Stomach (tissue), 4 donors: Measurements from ENCODE around the gene S1PR2.

ENCODE experiments used
- POLR2A ChIP-seq, 4 donors: fragments of 450-650 bp; IDR thresholded peaks; one replicate each; pipeline ENCODE4 v1.6.1; 2016; ENCODE audit warnings: antibody characterized with exemption in 4 of 4, control low read depth in 2 of 4, mild to moderate bottlenecking in 1 of 4, moderate library complexity in 1 of 4
- TF ChIP-seq, protein P1 (sequence below), 7 experiments: fragments of 450-650 bp in 4 of 7; fragments of 200-600 bp in 3 of 7; sonication (generic) in 3 of 7; IDR thresholded peaks; one replicate each; pipeline ENCODE4 v1.5.1; 2016 to 2019; ENCODE audit warnings: antibody characterized with exemption in 7 of 7, control low read depth in 2 of 7, mild to moderate bottlenecking in 1 of 7

DNA sequence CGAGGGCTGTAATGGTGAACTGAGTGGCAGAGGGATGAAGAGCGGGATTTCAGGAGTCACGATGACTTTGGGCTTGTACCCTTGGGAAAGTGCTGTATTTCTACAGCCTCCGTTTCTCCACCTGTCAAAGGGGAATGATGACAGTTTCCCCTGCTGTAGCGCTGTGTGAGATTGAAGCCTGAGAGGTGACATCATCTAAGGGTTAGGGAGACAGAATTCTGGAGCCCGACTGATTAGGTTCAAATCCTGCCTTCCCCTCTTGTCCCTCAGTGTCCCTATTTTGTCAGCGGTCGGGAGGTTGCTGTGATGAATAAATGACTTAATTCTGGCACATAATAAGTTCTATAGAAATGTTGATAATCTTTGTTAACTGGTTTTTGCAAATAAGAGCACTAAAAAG, 21.6 kb upstream of the S1PR2 start:
- TF ChIP-seq, protein P1, sequence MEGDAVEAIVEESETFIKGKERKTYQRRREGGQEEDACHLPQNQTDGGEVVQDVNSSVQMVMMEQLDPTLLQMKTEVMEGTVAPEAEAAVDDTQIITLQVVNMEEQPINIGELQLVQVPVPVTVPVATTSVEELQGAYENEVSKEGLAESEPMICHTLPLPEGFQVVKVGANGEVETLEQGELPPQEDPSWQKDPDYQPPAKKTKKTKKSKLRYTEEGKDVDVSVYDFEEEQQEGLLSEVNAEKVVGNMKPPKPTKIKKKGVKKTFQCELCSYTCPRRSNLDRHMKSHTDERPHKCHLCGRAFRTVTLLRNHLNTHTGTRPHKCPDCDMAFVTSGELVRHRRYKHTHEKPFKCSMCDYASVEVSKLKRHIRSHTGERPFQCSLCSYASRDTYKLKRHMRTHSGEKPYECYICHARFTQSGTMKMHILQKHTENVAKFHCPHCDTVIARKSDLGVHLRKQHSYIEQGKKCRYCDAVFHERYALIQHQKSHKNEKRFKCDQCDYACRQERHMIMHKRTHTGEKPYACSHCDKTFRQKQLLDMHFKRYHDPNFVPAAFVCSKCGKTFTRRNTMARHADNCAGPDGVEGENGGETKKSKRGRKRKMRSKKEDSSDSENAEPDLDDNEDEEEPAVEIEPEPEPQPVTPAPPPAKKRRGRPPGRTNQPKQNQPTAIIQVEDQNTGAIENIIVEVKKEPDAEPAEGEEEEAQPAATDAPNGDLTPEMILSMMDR (IDR thresholded peaks at IDR 0.05): no peak
- TF ChIP-seq POLR2A (IDR thresholded peaks at IDR 0.05): no peak
